GM12872 (cell line): ENCODE results near the gene ACOT11.

ENCODE experiments used
- CTCF ChIP-seq: IDR thresholded peaks from 3 replicates; pipeline ENCODE4 v1.5.1; 2011; ENCODE audit warnings: low read depth, mild to moderate bottlenecking, low read length, moderate library complexity; ENCODE audit not compliant: insufficient read depth

ACOT11 gene

GRCh38 chr1:54580856-54581550 is 33.0 kb downstream of the ACOT11 start:
- no peak for TF ChIP-seq CTCF

- TF ChIP-seq CTCF = no peak
Observed at GRCh38 chr1:54581621-54582035, 33.6 kb downstream of the ACOT11 start.

GRCh38 chr1:54582566-54583306 is 34.7 kb downstream of the ACOT11 start:
- no peak for TF ChIP-seq CTCF

- no peak for TF ChIP-seq CTCF
Observed at GRCh38 chr1:54583307-54583686, 35.3 kb downstream of the ACOT11 start.

- TF ChIP-seq CTCF = no peak
Observed at GRCh38 chr1:54583871-54584270, 35.8 kb downstream of the ACOT11 start.

GRCh38 chr1:54584575-54584974 is 36.5 kb downstream of the ACOT11 start:
- TF ChIP-seq CTCF = no peak

GRCh38 chr1:54585181-54586066 is 37.4 kb downstream of the ACOT11 start:
- TF ChIP-seq CTCF = no peak
